H1 (cell line): Measurements from ENCODE around the gene ATXN7. TPM values are rescaled to one million over a fixed set of nuclear protein-coding genes. Genes with fewer than 3 reads are reported as not detected.

Source experiments
- CTCF ChIA-PET: fragments of 300-600 bp; sonication (Branson Sonifier 250); formaldehyde crosslinking; loops from one replicate; lab custom pipeline; 2021; ENCODE audit not compliant: partially characterized antibody; lab: Charles Lee
- POLR2A ChIA-PET: fragments of 300-600 bp; sonication (Branson Sonifier 250); formaldehyde crosslinking; loops from one replicate; lab custom pipeline; 2021; ENCODE audit warnings: inconsistent platforms; ENCODE audit not compliant: partially characterized antibody; lab: Charles Lee
- DNase-seq, 2 experiments: peaks; one replicate each; pipeline versions ENCODE4 v3.0.0 to v3.0.0-alpha.2; 2010 to 2022; ENCODE audit warnings: low spot score in 2 of 2, low read depth in 1 of 2, mixed read lengths in 1 of 2
- FAIRE-seq: peaks from 2 replicates; lab custom pipeline; 2011; peaks lifted over from hg19 to GRCh38; lab: Jason Lieb, UNC
- H2AFZ ChIP-seq: 2 replicates; pipeline ENCODE4 v1.8.1; 2012; ENCODE audit warnings: low read length, inconsistent platforms
- H2AK5ac ChIP-seq: 2 replicates; pipeline ENCODE4 v1.6.1; 2013; ENCODE audit warnings: low read depth, low read length
- H2BK120ac ChIP-seq: replicated peaks from 2 replicates; pipeline ENCODE3; 2013; ENCODE audit warnings: low read depth, low read length, inconsistent platforms
- H2BK12ac ChIP-seq: 2 replicates; pipeline ENCODE4 v1.6.1; 2013; ENCODE audit warnings: low read depth, low read length
- H2BK15ac ChIP-seq: 2 replicates; pipeline ENCODE4 v1.6.1; 2013; ENCODE audit warnings: low read length
- H2BK20ac ChIP-seq: 2 replicates; pipeline ENCODE4 v1.6.1; 2013; ENCODE audit warnings: low read length
- H2BK5ac ChIP-seq: 2 replicates; pipeline ENCODE4 v1.6.1; 2013; ENCODE audit warnings: low read depth, low read length
- H3K14ac ChIP-seq: 2 replicates; pipeline ENCODE4 v1.6.1; 2013; ENCODE audit warnings: inconsistent platforms; ENCODE audit not compliant: insufficient read length
- H3K18ac ChIP-seq: 2 replicates; pipeline ENCODE4 v1.6.1; 2013; ENCODE audit warnings: low read length; ENCODE audit errors: extremely low read depth
- H3K23ac ChIP-seq: 2 replicates; pipeline ENCODE4 v1.6.1; 2013; ENCODE audit warnings: inconsistent platforms; ENCODE audit not compliant: insufficient read length
- H3K23me2 ChIP-seq: 2 replicates; pipeline ENCODE4 v1.6.1; 2013; ENCODE audit warnings: low read depth, low read length
- H3K27ac ChIP-seq: 2 replicates; pipeline ENCODE4 v1.6.1; 2011; ENCODE audit warnings: low read depth, low read length, inconsistent platforms
- H3K27me3 ChIP-seq, 4 experiments: replicated peaks in 1 of 4; 1 replicate in 1 of 4; 2 replicates in 3 of 4; pipeline versions ENCODE4 v1.6.1 to v1.8.1; 2011 to 2013; ENCODE audit warnings: low read length in 3 of 4, mild to moderate bottlenecking in 3 of 4, inconsistent platforms in 2 of 4, mixed read lengths in 2 of 4, moderate library complexity in 1 of 4; ENCODE audit not compliant: control insufficient read depth in 3 of 4, insufficient read depth in 3 of 4; ENCODE audit errors: extremely low read depth in 1 of 4
- H3K36me3 ChIP-seq, 4 experiments: 2 replicates each; pipeline versions ENCODE4 v1.6.1 to v1.8.1; 2011 to 2013; ENCODE audit warnings: mild to moderate bottlenecking in 4 of 4, low read length in 3 of 4, moderate library complexity in 2 of 4, control low read depth in 1 of 4, inconsistent platforms in 1 of 4; ENCODE audit not compliant: insufficient read depth in 4 of 4, control insufficient read depth in 2 of 4
- H3K4ac ChIP-seq: replicated peaks from 2 replicates; pipeline ENCODE3; 2013; ENCODE audit warnings: low read length, low read depth, mixed read lengths, inconsistent platforms; ENCODE audit not compliant: insufficient read length
- H3K4me1 ChIP-seq, 4 experiments: replicated peaks in 1 of 4; 1 replicate in 1 of 4; 2 replicates in 3 of 4; pipeline versions ENCODE4 v1.6.1 to v1.8.1; 2011 to 2013; ENCODE audit warnings: low read length in 3 of 4, inconsistent platforms in 2 of 4, mixed read lengths in 1 of 4; ENCODE audit not compliant: insufficient read depth in 4 of 4, control insufficient read depth in 3 of 4
- H3K4me2 ChIP-seq, 2 experiments: 2 replicates each; pipeline versions ENCODE4 v1.6.1 to v1.8.1; 2011 to 2013; ENCODE audit warnings: low read depth in 2 of 2, low read length in 2 of 2, control low read depth in 1 of 2, inconsistent platforms in 1 of 2, mild to moderate bottlenecking in 1 of 2; ENCODE audit not compliant: insufficient read depth in 1 of 2
- H3K4me3 ChIP-seq, 4 experiments: fragments of 200-600, 300-600 bp in 1 of 4; sonication (generic), shearing (Covaris generic), sonication (Bioruptor Twin) in 1 of 4; 2 replicates each; pipeline versions ENCODE4 v1.5.1 to v1.8.1; 2011 to 2016; ENCODE audit warnings: low read length in 4 of 4, low read depth in 3 of 4, control low read depth in 2 of 4, inconsistent platforms in 2 of 4, mild to moderate bottlenecking in 2 of 4, mixed read lengths in 1 of 4, moderate library complexity in 1 of 4; ENCODE audit not compliant: insufficient read depth in 2 of 4; ENCODE audit errors: extremely low read depth in 1 of 4
- H3K56ac ChIP-seq: replicated peaks from 2 replicates; pipeline ENCODE3; 2013; ENCODE audit warnings: low read depth, mild to moderate bottlenecking, mixed read lengths, low read length, inconsistent platforms; ENCODE audit not compliant: insufficient read length
- H3K79me1 ChIP-seq: 2 replicates; pipeline ENCODE4 v1.6.1; 2013; ENCODE audit warnings: low read depth, low read length, control low read depth
- H3K79me2 ChIP-seq, 2 experiments: 2 replicates each; pipeline versions ENCODE4 v1.6.1 to v1.8.1; 2012 to 2013; ENCODE audit warnings: low read length in 2 of 2, mild to moderate bottlenecking in 2 of 2, inconsistent platforms in 1 of 2; ENCODE audit not compliant: insufficient read depth in 2 of 2, control insufficient read depth in 1 of 2
- H3K9ac ChIP-seq, 4 experiments: replicated peaks in 1 of 4; 1 replicate in 1 of 4; 2 replicates in 3 of 4; pipeline versions ENCODE4 v1.6.1 to v1.8.1; 2011 to 2013; ENCODE audit warnings: low read depth in 3 of 4, low read length in 3 of 4, control low read depth in 2 of 4, mild to moderate bottlenecking in 2 of 4, moderate library complexity in 2 of 4, inconsistent platforms in 1 of 4; ENCODE audit errors: extremely low read depth in 1 of 4
- H3K9me3 ChIP-seq, 2 experiments: 2 replicates each; pipeline versions ENCODE4 v1.6.1 to v1.8.1; 2012 to 2013; ENCODE audit warnings: mild to moderate bottlenecking in 2 of 2, moderate library complexity in 2 of 2, control low read depth in 1 of 2, inconsistent platforms in 1 of 2, low read depth in 1 of 2, low read length in 1 of 2, mixed read lengths in 1 of 2; ENCODE audit not compliant: insufficient read depth in 2 of 2
- H4K20me1 ChIP-seq, 2 experiments: replicated peaks in 1 of 2; 2 replicates each; pipeline versions ENCODE3 to v1.8.1; 2011 to 2013; ENCODE audit warnings: inconsistent platforms in 2 of 2, low read length in 2 of 2, mild to moderate bottlenecking in 1 of 2; ENCODE audit not compliant: insufficient read depth in 2 of 2, control insufficient read depth in 1 of 2
- H4K5ac ChIP-seq: 2 replicates; pipeline ENCODE4 v1.6.1; 2013; ENCODE audit warnings: low read length, low read depth, mixed read lengths, inconsistent platforms; ENCODE audit not compliant: insufficient read length
- H4K8ac ChIP-seq: 2 replicates; pipeline ENCODE4 v1.8.0; 2013; ENCODE audit warnings: mild to moderate bottlenecking, moderate library complexity, low read length, inconsistent platforms; ENCODE audit not compliant: insufficient read depth; ENCODE audit errors: extremely low read depth
- H4K91ac ChIP-seq: replicated peaks from 2 replicates; pipeline ENCODE3; 2013; ENCODE audit warnings: low read length, mixed read lengths, inconsistent platforms; ENCODE audit not compliant: insufficient read length
- SIRT6 ChIP-seq: IDR thresholded peaks from one replicate; pipeline ENCODE4 v1.7.1; 2012; ENCODE audit warnings: low read length, inconsistent platforms
- SUZ12 ChIP-seq: fragments of 200-600 bp; sonication (generic); IDR thresholded peaks from 2 replicates; pipeline ENCODE4 v1.6.1; 2012; ENCODE audit warnings: mild to moderate bottlenecking, inconsistent platforms, low read length, moderate library complexity, mixed read lengths
- WGBS, 2 experiments: shearing (Covaris generic) in 1 of 2; methylation state at CpG; one replicate each; pipeline versions ENCODE4 v1.1.6 to v1.1.7; 2013 to 2015; ENCODE audit warnings: low lambda C conversion rate in 2 of 2, mixed read lengths in 2 of 2, inconsistent platforms in 1 of 2, low coverage in 1 of 2, missing lambda C conversion rate in 1 of 2; ENCODE audit not compliant: insufficient replicate concordance in 2 of 2, insufficient coverage in 1 of 2, insufficient read length in 1 of 2; ENCODE audit errors: extremely low coverage in 1 of 2, missing lambda C conversion rate in 1 of 2; 5-methylcytosine and 5-hydroxymethylcytosine counted together
- polyA plus RNA-seq, 7 experiments: library from polyadenylated mRNA; depleted of rRNA in 3 of 7; stranded (reverse) in 5 of 7; unstranded in 2 of 7; fragments of >200 nt in 5 of 7; fragments of 200-250 nt in 2 of 7; gene quantifications; 1 replicate in 5 of 7; 2 replicates in 1 of 7; 4 replicates in 1 of 7; pipeline versions ENCODE4 v1.2.1 to v1.2.3, GENCODE V29; 2011 to 2013; ENCODE audit warnings: missing spikeins in 2 of 7, mixed read lengths in 2 of 7
- total RNA-seq: library from RNA; stranded (reverse); fragmentation: NEBNext Ultra II Directional; extraction: Animal tissue kit (Norgen Biotek cat#: 25700); gene quantifications from 2 replicates; pipeline ENCODE4 v1.2.1, GENCODE V29; 2021

ATXN7 gene
- total and polyA plus RNA-seq, 2 of the 8 experiments (the other 6 are each of a cell fraction or from before 2014, with no cell fraction given): 15.5 to 16.8 TPM

- Histone ChIP-seq H2BK12ac (no peak overlapping the region), H4K91ac (no peak overlapping the region), H2AFZ (no peak overlapping the region), H3K4ac (no peak overlapping the region), H3K23ac (no peak overlapping the region), H4K20me1 (peaks cover 0 to 4% of the 10 kb centered on the region in 2 experiments), H4K8ac (no peak overlapping the region), H3K9ac (no peak overlapping the region; a peak in 1 of 7 replicates), H3K4me2 (no peak overlapping the region), H3K36me3 (peaks cover 0 to 5% (median 0%) of the 10 kb centered on the region in 4 experiments; a peak in 1 of 8 replicates), H3K27ac (no peak overlapping the region), H3K79me1 (no peaks in the 10 kb centered on the region; the same call in 1 of the 2 replicates), H3K18ac (no peak overlapping the region), H3K9me3 (no peaks in the 10 kb centered on the region), H3K27me3 (no peaks in the 10 kb centered on the region), H4K5ac (no peak overlapping the region), H2BK120ac (no peak overlapping the region), H3K23me2 (no peaks in the 10 kb centered on the region), H2BK20ac (no peak overlapping the region), H3K56ac (no peak overlapping the region), H2BK15ac (no peak overlapping the region), H2AK5ac (no peak overlapping the region), H2BK5ac (no peak overlapping the region), H3K79me2 (peaks cover 0 to 15% of the 10 kb centered on the region in 2 experiments; a peak in 2 of 4 replicates), H3K4me3 (no peak overlapping the region), H3K4me1 (peaks cover 4 to 14% (median 7%) of the 10 kb centered on the region in 4 experiments), H3K14ac (no peak overlapping the region)
- FAIRE-seq (no peak), DNase-seq (no peak)
- CTCF ChIA-PET: interaction anchor here (0.6 to 3.3 kb wide), 4 partner anchors 11 to 54 kb away, joined by 3 to 16 read pairs (median 5); no protein-coding TSS in a partner anchor
- TF ChIP-seq SUZ12 (no peak), SIRT6 (no peak)
- 86% methylated on average over 3 of the region's 3 CpGs; no CpG with 5 or more reads in 1 of the 2 experiments for WGBS, 2 experiments
- POLR2A ChIA-PET: interaction anchor here (1.0 to 1.1 kb wide), 2 partner anchors 11 to 16 kb away, joined by 3 read pairs; no protein-coding TSS in a partner anchor
Observed at GRCh38 chr3:63975723-63976122, 112.1 kb downstream of the ATXN7 start.
